Colon (tissue), 2 donors: ENCODE data around the gene SERAC1.
"Not testable (repeated sequence)": the region's sequence is repeated elsewhere in the genome, so short reads cannot be mapped to it uniquely, and the experiment has no call there.

Experiments used
- FAIRE-seq: peaks from 2 replicates; lab custom pipeline; 2012; peaks lifted over from hg19 to GRCh38; lab: Jason Lieb, UNC
- donor health status: control.
- donor health status: control.

Gene SERAC1

GRCh38 chr6:158168040-158168289, at the start of gene SERAC1:
Gene SERAC1 (minus strand): TSS chr6:158168262. CDS start chr6:158158363, 9,899 bp downstream.
- no peak for FAIRE-seq

GRCh38 chr6:158213925-158214674, 46.0 kb upstream of the SERAC1 start:
- FAIRE-seq, result no peak

GRCh38 chr6:158211273-158212055, 43.4 kb upstream of the SERAC1 start:
- no peak for FAIRE-seq

- FAIRE-seq, result not testable (repeated sequence)
These were observed 41.7 kb upstream of the SERAC1 start for GRCh38 chr6:158209582-158210333.

GRCh38 chr6:158208226-158209030, 40.4 kb upstream of the SERAC1 start:
- not testable (repeated sequence) for FAIRE-seq

- no peak for FAIRE-seq
These were observed 39.3 kb upstream of the SERAC1 start for GRCh38 chr6:158207422-158207788.

GRCh38 chr6:158206740-158207421, 38.8 kb upstream of the SERAC1 start:
- FAIRE-seq, result no peak

- no peak for FAIRE-seq
These were observed 37.3 kb upstream of the SERAC1 start for GRCh38 chr6:158205169-158205944.

- FAIRE-seq, result no peak
These were observed 30.4 kb upstream of the SERAC1 start for GRCh38 chr6:158198461-158198860.

- no peak for FAIRE-seq
These were observed 26.6 kb upstream of the SERAC1 start for GRCh38 chr6:158194487-158195280.

GRCh38 chr6:158191761-158192160, 23.7 kb upstream of the SERAC1 start:
- no peak for FAIRE-seq

GRCh38 chr6:158191032-158191431, 23.0 kb upstream of the SERAC1 start:
- FAIRE-seq, result no peak

- no peak for FAIRE-seq
These were observed 20.5 kb upstream of the SERAC1 start for GRCh38 chr6:158188591-158188990.

- FAIRE-seq, result no peak
These were observed 17.8 kb upstream of the SERAC1 start for GRCh38 chr6:158185729-158186456.

GRCh38 chr6:158184608-158185007, 16.5 kb upstream of the SERAC1 start:
- no peak for FAIRE-seq

- FAIRE-seq, result not testable (repeated sequence)
These were observed 15.3 kb upstream of the SERAC1 start for GRCh38 chr6:158183174-158183972.

- FAIRE-seq, result not testable (repeated sequence)
These were observed 9.7 kb upstream of the SERAC1 start for GRCh38 chr6:158177712-158178111.

GRCh38 chr6:158175111-158175510, 7.0 kb upstream of the SERAC1 start:
- FAIRE-seq, result no peak
